GM19035 (cell line): Measurements from ENCODE around the gene DEFB112.

Experiments used
- ATAC-seq: cut with Tn5 transposase; IDR thresholded peaks from one replicate; pipeline ENCODE4 v1.9.1; 2021; ENCODE audit not compliant: unreplicated experiment

The DEFB112 gene, protein sequence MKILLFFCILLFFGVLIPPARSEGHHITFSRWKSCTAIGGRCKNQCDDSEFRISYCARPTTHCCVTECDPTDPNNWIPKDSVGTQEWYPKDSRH

DNA sequence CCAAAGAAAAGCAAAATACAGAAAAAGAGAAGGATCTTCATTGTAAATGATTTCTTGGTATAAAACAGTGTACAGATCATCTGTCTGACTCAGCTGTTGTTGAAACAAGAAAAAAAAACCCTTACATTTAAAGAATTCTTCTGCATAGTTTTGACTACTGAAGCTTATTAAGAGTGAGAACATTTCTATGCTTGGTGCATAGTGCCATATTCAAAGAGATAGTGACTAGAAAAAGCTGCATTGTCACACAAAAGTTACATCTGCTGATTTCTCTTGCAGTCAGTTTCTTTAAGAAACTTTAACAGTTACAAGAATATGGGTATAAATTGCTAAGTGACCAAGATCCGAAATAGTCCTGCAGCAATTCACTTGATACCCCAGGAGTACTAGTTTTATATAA, at the start of gene DEFB112:
Gene DEFB112, minus strand, starts transcription at position 101 of the 400 bp plus-strand sequence. Its CDS starts 60 bp downstream, at position 41.
- no peak for ATAC-seq

- no peak for ATAC-seq
Measured at GRCh38 chr6:50098641-50098993, 48.9 kb upstream of the DEFB112 start.

GRCh38 chr6:50097966-50098640, 48.4 kb upstream of the DEFB112 start:
- no peak for ATAC-seq

- no peak for ATAC-seq
Measured at GRCh38 chr6:50096296-50096695, 46.6 kb upstream of the DEFB112 start.

- no peak for ATAC-seq
Measured at GRCh38 chr6:50093938-50094272, 44.2 kb upstream of the DEFB112 start.

GRCh38 chr6:50093116-50093937, 43.6 kb upstream of the DEFB112 start:
- ATAC-seq: no peak

DNA sequence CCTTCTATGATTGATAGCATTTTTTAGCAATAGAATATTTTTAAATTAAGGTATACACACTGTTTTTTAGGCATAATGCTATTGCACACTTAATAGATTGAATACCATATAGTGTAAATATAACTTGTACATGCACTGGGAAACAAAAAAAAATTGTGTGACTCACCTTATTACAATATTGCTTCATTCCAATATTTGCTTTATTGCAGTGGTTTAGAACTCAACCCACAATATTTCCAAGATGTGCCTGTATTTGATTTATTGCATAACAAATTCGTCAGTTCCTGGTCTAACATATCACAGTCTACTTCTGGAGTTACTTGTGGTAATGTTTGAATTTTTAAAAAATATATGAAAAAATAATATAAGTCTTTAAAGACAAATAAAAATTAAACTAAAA, 41.9 kb upstream of the DEFB112 start:
- ATAC-seq: no peak

- ATAC-seq: no peak
Measured at GRCh38 chr6:50089911-50090310, 40.2 kb upstream of the DEFB112 start.

DNA sequence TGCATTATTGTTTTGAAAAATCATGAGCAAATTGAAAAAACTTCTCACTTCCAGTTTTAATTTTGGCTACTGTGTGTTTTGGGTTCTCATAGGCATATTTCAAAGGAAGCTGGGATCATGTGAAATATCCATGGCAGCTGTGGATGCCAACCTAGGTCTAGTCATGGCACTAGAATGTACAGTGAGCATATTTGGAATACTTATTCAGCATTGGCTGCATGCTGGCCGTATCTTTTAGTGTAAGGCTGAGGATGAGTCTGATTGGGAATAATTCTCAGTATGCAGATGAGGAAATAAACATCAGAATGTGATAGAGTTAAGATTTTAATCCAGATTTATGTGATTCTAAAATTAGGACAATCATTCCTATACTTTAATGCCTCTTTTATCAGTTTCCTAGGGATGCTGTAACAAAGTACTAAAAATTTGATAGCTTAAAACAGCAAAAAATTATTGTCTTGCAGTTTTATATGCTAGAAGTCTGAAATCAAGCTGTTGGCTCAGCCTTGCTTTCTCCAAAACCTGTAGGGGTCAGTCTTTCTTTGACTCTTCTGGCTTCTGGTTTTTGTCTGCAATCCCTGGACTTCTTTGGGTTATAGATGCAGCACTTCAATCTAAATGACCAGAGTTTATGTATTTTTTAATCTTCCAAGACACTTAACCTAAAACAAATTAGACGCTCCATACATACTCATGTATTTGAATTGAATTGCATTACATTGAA, 37.7 kb upstream of the DEFB112 start:
- ATAC-seq: no peak

DNA sequence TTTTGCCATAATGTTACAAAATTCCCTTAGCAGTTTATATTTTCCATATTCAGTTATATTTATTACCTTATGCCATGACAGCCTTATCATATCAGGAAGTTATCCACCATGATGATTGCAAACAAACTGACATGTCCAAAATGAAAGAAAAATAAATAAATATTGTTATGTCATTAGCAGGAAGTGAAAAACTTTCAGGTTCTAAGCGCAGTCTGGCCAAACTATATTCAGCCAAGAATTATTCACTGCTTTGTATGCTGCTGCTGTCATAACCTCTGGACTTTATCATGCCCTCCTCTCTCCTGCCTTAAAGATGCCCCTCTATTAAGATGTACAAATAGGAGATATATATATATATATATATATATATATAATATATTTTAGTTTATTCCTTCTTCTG, 27.7 kb upstream of the DEFB112 start:
- ATAC-seq: no peak

- ATAC-seq: no peak
Measured at GRCh38 chr6:50076431-50076830, 26.7 kb upstream of the DEFB112 start.

DNA sequence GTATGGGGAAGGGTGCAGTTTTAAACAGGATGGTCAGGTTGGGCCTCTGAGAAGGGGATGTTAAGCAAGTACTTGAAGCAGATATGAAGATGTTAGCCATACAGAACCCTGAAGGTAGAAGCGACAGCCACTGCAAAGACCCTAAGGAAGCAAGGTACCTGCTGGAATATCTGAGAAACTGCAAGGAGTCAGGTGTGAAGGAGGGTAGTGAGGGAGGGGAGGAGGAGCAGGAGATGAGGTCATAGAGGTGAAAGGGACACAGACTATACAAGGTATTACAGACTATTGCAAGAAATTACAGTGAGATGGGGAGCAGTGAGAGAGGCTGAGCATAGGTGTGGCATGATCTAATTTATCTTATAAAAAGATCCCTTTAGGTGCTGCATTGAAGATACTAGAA, 22.2 kb upstream of the DEFB112 start:
- no peak for ATAC-seq

- ATAC-seq: no peak
Measured at GRCh38 chr6:50070101-50070500, 20.4 kb upstream of the DEFB112 start.

GRCh38 chr6:50062051-50062450, 12.3 kb upstream of the DEFB112 start:
- ATAC-seq: no peak

GRCh38 chr6:50056242-50056641, 6.5 kb upstream of the DEFB112 start:
- no peak for ATAC-seq

- ATAC-seq: no peak
Measured at GRCh38 chr6:50047026-50047425, 2.7 kb downstream of the DEFB112 start.

- no peak for ATAC-seq
Measured at GRCh38 chr6:50030777-50031562, 18.8 kb downstream of the DEFB112 start.

GRCh38 chr6:50030350-50030749, 19.4 kb downstream of the DEFB112 start:
- ATAC-seq: no peak

DNA sequence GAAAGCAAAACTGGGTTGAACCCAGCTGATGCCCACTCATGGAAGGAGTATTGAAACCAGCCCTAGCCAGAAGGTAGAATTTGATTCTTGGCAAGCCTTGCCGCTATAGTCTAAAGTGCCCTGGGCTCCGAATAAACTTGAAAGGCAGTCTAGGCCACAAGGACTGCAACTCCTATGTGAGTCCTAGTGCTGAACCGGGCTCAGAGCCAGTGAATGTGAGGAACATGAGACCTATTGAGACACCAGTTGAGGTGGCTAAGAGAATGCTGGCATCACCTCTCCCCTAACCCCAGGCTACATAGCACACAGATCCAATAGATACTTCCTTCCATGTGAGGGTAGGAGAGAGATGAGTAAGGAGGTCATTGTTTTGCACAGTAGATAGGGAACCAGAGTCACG, 24.5 kb downstream of the DEFB112 start:
- ATAC-seq: no peak

GRCh38 chr6:50021894-50022293, 27.8 kb downstream of the DEFB112 start, which contains the start of gene DEFB110:
TSS of gene DEFB110 (minus strand) at chr6:50021994. CDS start at chr6:50021935, 59 bp downstream.
- ATAC-seq: no peak

DNA sequence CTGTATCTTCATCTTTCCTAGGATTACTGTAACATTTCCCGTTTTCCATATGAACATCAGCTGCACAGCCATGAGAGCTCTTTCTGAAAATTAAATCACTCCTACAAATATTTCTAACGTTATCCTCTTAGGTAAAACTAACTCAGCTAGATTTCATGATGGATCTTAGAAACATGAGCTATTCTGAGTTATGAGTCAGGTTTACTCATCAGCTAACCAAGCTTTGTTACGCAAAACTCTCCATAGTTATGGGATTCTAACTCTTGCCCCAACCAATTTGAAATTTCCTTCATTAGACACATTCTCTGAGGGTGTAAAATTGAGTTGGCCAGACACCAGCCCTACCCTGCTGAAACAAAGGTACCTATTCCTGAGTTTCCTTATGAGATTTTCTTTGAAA, 41.9 kb downstream of the DEFB112 start:
- no peak for ATAC-seq
